Endothelial cell of hepatic sinusoid (primary cell): ENCODE results near the gene ELOVL2.
"Not testable (repeated sequence)": the region's sequence is repeated elsewhere in the genome, so short reads cannot be mapped to it uniquely, and the experiment has no call there.

Source experiments
- in situ Hi-C: cut with HindIII; loops from 2 replicates; pipeline ENCODE4 v1.10.0; 2017; ENCODE audit warnings: low sequenced_read_pairs

Gene ELOVL2

GRCh38 chr6:11025130-11025529 lies 19.0 kb downstream of the ELOVL2 start:
- in situ Hi-C loops = loop anchor here (5.0 kb wide), 1 partner anchor 58 kb away; no protein-coding TSS in a partner anchor

GRCh38 chr6:11023032-11023431 lies 21.1 kb downstream of the ELOVL2 start:
- in situ Hi-C loops = no loop called here

GRCh38 chr6:11021714-11022113 lies 22.4 kb downstream of the ELOVL2 start:
- in situ Hi-C loops = no loop called here

GRCh38 chr6:11021003-11021402 lies 23.1 kb downstream of the ELOVL2 start:
- in situ Hi-C loops = no loop called here

- in situ Hi-C loops = no loop called here
These were observed 25.9 kb downstream of the ELOVL2 start for GRCh38 chr6:11018225-11018624.

- in situ Hi-C loops = no loop called here
These were observed 27.0 kb downstream of the ELOVL2 start for GRCh38 chr6:11017090-11017489.

- in situ Hi-C loops = no loop called here
These were observed 27.7 kb downstream of the ELOVL2 start for GRCh38 chr6:11016452-11016851.

GRCh38 chr6:11015102-11015501 lies 29.0 kb downstream of the ELOVL2 start:
- in situ Hi-C loops = no loop called here

- in situ Hi-C loops = no loop called here
These were observed 30.4 kb downstream of the ELOVL2 start for GRCh38 chr6:11013721-11014070.

GRCh38 chr6:11012976-11013720 lies 31.0 kb downstream of the ELOVL2 start:
- in situ Hi-C loops = no loop called here

- in situ Hi-C loops = no loop called here
These were observed 31.8 kb downstream of the ELOVL2 start for GRCh38 chr6:11012295-11012754.

- in situ Hi-C loops = no loop called here
These were observed 32.3 kb downstream of the ELOVL2 start for GRCh38 chr6:11011787-11012234.

GRCh38 chr6:11009353-11009752 lies 34.8 kb downstream of the ELOVL2 start:
- in situ Hi-C loops = no loop called here

GRCh38 chr6:11008821-11009220 lies 35.3 kb downstream of the ELOVL2 start:
- in situ Hi-C loops = no loop called here

GRCh38 chr6:11007715-11008608 lies 36.1 kb downstream of the ELOVL2 start:
- in situ Hi-C loops = no loop called here

GRCh38 chr6:11006061-11006460 lies 38.0 kb downstream of the ELOVL2 start:
- in situ Hi-C loops = no loop called here

GRCh38 chr6:11003297-11003696 lies 40.8 kb downstream of the ELOVL2 start:
- in situ Hi-C loops = not testable (repeated sequence)

- in situ Hi-C loops = no loop called here
These were observed 41.9 kb downstream of the ELOVL2 start for GRCh38 chr6:11002176-11002575.

- in situ Hi-C loops = no loop called here
These were observed 44.1 kb downstream of the ELOVL2 start for GRCh38 chr6:10999994-11000393.

GRCh38 chr6:10995114-10995707 lies 48.9 kb downstream of the ELOVL2 start:
- in situ Hi-C loops = no loop called here

GRCh38 chr6:10993896-10994295 lies 50.2 kb downstream of the ELOVL2 start:
- in situ Hi-C loops = no loop called here
